HUDEP-2 (cell line): Measurements from ENCODE around the gene MTR.

Source experiments
- DNase-seq, 76 experiments: peaks; one replicate each; lab custom pipeline; 2025; ENCODE audit not compliant: unreplicated experiment in 76 of 76; lab: John Stamatoyannopoulos, UW

Gene MTR

GRCh38 chr1:236773919-236774318, 21.2 kb upstream of the MTR start:
- no peak for DNase-seq

- peak in 8 of 76 experiments; percentile 1 to 14 (median 10) for DNase-seq
These were observed 20.2 kb upstream of the MTR start for GRCh38 chr1:236774926-236775325.

- DNase-seq, result no peak
These were observed 15.8 kb upstream of the MTR start for GRCh38 chr1:236779312-236779711.

GRCh38 chr1:236785477-236785876, 9.6 kb upstream of the MTR start:
- DNase-seq, result no peak

- DNase-seq, result no peak
These were observed 8.6 kb upstream of the MTR start for GRCh38 chr1:236786453-236786852.

GRCh38 chr1:236794585-236795034, 482 bp upstream of the MTR start:
- peak in 1 of 76 experiments; percentile 31 for DNase-seq

- peak in 28 of 76 experiments; percentile 2 to 70 (median 39) for DNase-seq
These were observed 920 bp downstream of the MTR start for GRCh38 chr1:236795757-236796667.

- DNase-seq, result no peak
These were observed 3.9 kb downstream of the MTR start for GRCh38 chr1:236799001-236799400.

- no peak for DNase-seq
These were observed 5.0 kb downstream of the MTR start for GRCh38 chr1:236800002-236800620.

GRCh38 chr1:236800623-236801022, 5.5 kb downstream of the MTR start:
- DNase-seq, result no peak

- no peak for DNase-seq
These were observed 7.2 kb downstream of the MTR start for GRCh38 chr1:236802264-236802663.

- no peak for DNase-seq
These were observed 11.5 kb downstream of the MTR start for GRCh38 chr1:236806634-236807033.

GRCh38 chr1:236808005-236808404, 12.9 kb downstream of the MTR start:
- no peak for DNase-seq

- peak in 11 of 76 experiments; percentile 2 to 48 (median 20) for DNase-seq
These were observed 13.6 kb downstream of the MTR start for GRCh38 chr1:236808564-236809130.

GRCh38 chr1:236809148-236809547, 14.1 kb downstream of the MTR start:
- peak in 1 of 76 experiments; percentile 10 for DNase-seq

- DNase-seq, result no peak
These were observed 14.9 kb downstream of the MTR start for GRCh38 chr1:236810018-236810417.

GRCh38 chr1:236812334-236813030, 17.4 kb downstream of the MTR start:
- no peak for DNase-seq

- no peak for DNase-seq
These were observed 20.8 kb downstream of the MTR start for GRCh38 chr1:236815941-236816340.

- DNase-seq, result no peak
These were observed 24.8 kb downstream of the MTR start for GRCh38 chr1:236819856-236820255.

- no peak for DNase-seq
These were observed 26.1 kb downstream of the MTR start for GRCh38 chr1:236821091-236821627.

GRCh38 chr1:236823559-236823958, 28.5 kb downstream of the MTR start:
- no peak for DNase-seq
